HG02943 (cell line): ENCODE results near the gene GAL3ST2.
"Not testable (repeated sequence)": the region's sequence is repeated elsewhere in the genome, so short reads cannot be mapped to it uniquely, and the experiment has no call there.

Source experiments
- ATAC-seq: cut with Tn5 transposase; IDR thresholded peaks from one replicate; pipeline ENCODE4 v1.9.1; 2021; ENCODE audit warnings: mild to moderate bottlenecking, low read depth, moderate library complexity; ENCODE audit not compliant: unreplicated experiment

Gene GAL3ST2

GRCh38 chr2:241776336-241777169 lies at the start of gene GAL3ST2:
TSS of gene GAL3ST2 (plus strand) at chr2:241776822. CDS start at chr2:241776956, 134 bp downstream.
- no peak for ATAC-seq

DNA sequence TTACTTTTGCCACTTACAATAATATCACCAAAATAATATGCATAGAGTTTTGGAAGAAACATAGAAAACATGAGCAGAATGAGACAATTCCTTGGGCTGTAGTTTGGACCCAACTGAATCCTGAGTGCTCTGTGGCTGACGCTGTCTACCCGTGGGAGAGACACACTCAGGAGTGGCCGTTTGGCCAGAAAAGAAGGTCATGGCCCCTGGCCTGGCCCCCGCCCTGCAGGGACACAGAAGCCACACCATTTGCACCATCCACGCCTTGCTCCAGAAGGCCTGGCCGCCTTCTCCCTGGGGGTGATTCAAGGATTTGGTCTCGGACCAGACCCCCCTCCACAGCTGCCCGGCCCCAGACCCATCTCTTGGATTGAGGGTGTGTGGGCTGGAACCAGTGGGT lies 48.6 kb upstream of the GAL3ST2 start:
- no peak for ATAC-seq

DNA sequence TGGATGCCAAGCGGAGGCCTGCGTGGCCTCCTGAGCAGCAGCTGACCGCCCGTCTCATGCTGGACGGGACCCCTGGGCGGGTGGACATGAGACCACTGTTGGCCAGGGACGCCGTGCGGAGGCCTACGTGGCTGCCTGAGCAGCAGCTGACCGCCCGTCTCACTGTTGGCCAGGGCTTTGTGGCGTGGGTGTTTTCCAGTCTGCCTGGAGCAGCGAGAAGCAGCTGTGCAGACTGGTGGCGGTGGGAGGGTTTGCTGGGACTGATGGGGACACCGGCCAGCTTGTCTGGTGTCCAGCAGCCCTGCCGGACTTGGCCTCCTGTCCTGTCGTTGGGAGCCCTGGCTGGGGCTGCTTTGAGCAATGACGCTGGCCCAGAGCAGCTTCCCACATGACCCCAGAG lies 48.0 kb upstream of the GAL3ST2 start:
- ATAC-seq, result no peak

DNA sequence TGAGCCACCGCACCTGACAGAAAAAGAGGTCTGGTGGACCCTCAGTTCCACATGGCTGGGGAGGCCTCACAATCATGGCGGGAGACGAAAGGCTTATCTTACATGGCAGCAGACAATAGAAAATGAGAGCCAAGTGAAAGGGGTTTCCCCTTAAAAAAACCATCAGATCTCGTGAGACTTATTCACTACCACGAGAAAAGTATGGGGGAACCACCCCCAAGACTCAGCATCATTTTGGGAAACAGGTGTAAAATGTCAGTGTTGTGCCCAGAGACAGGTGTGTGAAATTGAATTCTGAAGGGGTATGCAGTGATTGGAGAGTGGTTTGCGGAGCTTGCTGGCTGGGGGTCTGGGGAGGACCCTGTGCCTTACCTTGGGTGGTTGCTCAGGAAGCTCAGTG lies 46.8 kb upstream of the GAL3ST2 start:
- no peak for ATAC-seq

- no peak for ATAC-seq
Observed at GRCh38 chr2:241730671-241731293, 45.8 kb upstream of the GAL3ST2 start.

DNA sequence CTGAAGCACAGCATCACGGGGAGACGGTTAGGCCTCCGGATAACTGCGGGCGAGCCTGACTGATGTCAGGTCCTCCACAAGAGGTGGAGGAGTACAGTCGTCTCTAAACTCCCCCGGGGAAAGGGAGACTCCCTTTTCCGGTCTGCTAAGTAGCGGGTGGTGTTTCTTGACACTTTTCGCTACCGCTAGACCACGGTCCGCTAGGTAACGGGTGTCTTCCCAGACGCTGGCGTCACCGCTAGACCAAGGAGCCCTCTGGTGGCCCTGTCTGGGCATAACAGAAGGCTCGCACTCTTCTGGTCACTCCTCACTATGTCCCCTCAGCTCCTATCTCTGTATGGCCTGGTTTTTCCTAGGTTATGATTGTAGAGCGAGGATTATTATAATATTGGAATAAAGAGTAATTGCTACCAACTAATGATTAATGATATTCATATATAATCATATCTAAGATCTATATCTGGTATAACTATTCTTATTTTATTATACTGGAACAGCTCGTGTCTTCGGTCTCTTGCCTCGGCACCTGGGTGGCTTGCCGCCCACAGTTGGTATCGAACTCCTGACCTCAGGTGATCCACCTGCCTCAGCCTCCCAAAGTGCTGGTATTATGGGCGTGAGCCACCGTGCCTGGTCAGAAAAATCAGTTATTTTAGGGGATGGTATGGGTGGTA lies 44.0 kb upstream of the GAL3ST2 start:
- not testable (repeated sequence) for ATAC-seq

GRCh38 chr2:241733391-241734207 lies 43.0 kb upstream of the GAL3ST2 start:
- ATAC-seq, result no peak

DNA sequence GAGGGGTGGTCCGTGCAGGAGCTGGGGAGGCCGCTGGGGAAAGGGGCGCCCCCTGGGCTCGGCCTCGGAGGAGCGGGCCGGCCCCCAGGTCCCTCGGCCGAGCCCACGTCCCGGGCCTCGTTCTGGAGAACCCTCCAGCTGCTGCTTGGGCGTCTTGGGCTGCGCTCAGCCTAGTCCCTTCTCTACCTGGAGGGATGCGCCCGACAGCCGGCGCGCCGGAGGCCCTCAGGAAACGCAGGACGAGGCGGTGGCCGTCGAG lies 42.5 kb upstream of the GAL3ST2 start:
- ATAC-seq, result peak; percentile 10

DNA sequence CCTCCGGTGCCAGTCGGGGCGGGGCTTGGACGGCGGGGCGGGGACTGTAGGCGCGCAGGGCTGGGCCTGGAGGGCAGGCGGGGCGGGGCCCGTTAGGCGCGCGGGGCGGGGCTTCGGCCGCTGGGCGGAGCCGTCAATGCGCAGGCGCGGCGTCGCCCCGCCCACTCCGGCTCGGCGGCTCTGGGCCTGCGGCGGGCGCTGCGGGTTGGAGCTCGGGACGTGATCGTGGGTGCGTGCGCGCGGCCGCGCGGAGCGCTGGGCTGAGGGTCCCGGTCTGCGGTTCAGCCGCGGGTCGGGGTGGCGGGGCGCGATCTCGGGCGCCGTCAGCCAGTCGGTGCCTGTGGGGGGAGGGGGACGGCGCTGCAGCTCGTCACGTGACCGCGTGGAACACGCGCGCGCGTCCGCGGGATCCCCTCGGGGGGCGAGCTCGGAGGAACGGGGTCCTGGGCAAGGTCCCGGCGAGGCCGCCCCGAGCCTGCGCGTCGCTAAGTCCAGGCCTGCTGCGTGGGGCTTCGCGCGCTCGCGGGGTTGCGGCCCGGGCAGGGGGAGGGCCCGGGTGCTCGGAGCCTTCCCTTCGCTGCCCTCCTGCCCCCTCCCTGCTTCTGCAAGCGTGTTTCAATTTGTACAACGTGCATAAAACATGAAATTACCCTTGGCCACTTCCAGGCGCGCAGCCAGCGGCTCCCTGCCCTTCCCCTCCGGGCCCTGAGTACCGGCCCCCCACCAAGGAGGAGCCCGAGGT lies 42.0 kb upstream of the GAL3ST2 start, which contains the start of gene D2HGDH:
Gene D2HGDH, plus strand, starts transcription at position 164 of the 742 bp plus-strand sequence. CDS start 595 bp downstream, outside the sequence.
- ATAC-seq, result peak; percentile 74

DNA sequence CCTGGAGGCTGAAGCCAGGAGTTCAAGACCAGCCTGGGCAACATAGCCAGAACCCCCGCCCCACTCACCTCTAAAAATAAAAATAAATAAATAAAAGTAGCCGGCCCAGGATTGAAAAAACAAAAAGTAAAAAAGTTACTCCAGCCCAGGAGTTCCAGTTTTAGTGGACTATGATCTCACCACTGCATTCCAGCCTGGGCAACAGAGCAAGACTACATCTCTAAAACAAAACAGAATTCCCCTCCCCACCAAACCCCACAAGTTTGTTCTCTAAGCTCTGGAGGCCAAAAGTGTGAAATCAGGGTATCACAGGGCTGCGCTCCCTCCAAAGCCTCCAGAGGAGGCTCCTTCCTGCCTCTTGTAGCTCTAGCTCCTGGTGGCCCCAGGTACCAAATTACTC lies 40.5 kb upstream of the GAL3ST2 start:
- no peak for ATAC-seq

GRCh38 chr2:241738040-241738686 lies 38.5 kb upstream of the GAL3ST2 start:
- no peak for ATAC-seq

DNA sequence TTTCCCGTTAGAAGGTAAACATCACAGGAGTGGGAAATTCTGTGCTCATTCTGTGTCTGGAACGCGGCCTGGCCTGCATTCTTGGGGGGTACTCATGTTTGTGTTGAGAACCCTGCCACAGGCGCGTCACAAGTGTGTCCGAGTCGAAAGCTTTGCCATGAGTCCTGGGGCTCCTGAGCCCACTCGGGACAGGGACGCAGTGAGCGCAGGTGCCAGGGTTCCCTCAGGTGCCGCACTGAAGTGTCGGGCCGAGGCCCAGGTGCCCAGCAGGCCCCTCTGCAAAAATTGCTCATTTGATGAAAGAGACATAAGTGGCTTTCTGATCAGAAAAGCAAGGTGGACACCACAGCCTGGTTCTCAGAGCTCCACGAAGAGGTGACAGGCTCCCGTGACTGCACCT lies 37.4 kb upstream of the GAL3ST2 start:
- ATAC-seq, result no peak

DNA sequence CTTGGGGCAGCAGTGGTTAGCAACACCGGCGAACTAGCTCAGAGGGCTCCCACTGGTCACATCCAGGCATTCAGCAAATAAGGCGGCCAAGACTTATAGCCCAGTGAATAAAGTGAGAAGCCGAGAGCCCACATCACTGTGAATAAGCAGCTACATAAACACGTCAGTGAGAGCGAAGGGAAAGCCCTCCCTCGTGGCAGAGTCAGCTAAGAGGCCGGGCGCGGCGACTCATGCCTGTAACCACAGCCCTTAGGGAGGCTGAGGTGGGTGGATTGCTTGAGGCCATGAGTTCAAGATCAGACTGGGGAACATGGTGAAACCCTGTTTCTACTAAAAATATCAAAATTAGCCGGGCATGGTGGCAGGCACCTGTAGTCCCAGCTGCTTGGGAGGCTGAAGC lies 37.0 kb upstream of the GAL3ST2 start:
- ATAC-seq, result no peak

GRCh38 chr2:241741016-241741415 lies 35.6 kb upstream of the GAL3ST2 start:
- no peak for ATAC-seq

DNA sequence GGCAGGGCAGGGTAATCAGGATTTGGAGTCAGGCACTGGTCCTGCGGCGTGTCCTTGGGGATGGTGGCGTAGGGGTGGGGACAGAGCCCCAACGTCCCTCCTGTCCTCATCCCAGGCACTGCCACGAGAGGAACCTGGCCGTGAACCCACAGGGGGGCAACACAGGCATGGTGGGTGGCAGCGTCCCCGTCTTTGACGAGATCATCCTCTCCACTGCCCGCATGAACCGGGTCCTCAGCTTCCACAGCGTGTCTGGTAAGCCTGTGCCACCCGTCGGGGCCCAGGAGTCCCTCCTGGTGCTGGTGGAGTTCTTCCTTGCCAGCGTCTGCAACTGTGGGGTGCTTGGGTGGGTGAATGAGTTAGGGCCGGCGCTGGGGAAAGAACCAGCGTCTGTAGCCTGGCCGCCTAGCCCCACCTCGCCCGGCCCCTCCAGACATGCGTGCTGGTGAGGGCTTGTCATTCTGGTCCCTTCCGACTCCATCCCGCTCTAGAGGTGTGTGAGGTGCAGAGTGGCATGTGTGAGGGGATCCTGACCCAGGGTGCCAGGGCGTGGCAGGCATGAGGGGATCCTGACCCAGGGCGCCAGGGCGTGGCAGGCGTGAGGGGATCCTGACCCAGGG lies 34.2 kb upstream of the GAL3ST2 start:
- no peak for ATAC-seq

GRCh38 chr2:241743008-241743407 lies 33.6 kb upstream of the GAL3ST2 start:
- ATAC-seq, result not testable (repeated sequence)

DNA sequence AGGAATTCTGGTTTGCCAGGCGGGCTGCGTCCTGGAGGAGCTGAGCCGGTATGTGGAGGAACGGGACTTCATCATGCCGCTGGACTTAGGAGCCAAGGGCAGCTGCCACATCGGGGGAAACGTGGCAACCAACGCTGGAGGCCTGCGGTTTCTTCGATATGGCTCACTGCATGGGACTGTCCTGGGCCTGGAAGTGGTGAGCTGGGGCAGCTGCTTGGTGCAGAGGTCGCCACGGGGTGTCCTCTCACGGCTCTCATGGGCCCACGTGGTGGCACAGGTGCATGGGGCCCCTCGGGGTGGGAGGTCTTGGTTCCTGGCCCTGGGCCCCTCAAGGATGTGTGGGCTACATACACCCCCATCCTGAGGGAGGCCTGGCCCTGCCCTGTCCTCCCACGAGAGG lies 33.0 kb upstream of the GAL3ST2 start:
- no peak for ATAC-seq

GRCh38 chr2:241744028-241744754 lies 32.4 kb upstream of the GAL3ST2 start:
- no peak for ATAC-seq

GRCh38 chr2:241745276-241745675 lies 31.3 kb upstream of the GAL3ST2 start:
- ATAC-seq, result no peak
